Hypothalamus (tissue), 51 donors: ENCODE measurements around the gene COX8A.
A peak's percentile ranks its signal among the peaks of the same experiment; 100 is the strongest.

ENCODE experiments used
- DNase-seq, 51 donors: peaks; one replicate each; lab custom pipeline; 2025; lab: John Stamatoyannopoulos, UW

COX8A gene

GRCh38 chr11:63966444-63966843, 8.0 kb upstream of the COX8A start:
- DNase-seq: no peak

GRCh38 chr11:63969461-63969860, 5.0 kb upstream of the COX8A start:
- DNase-seq: no peak

- DNase-seq: no peak
Measured at GRCh38 chr11:63970902-63971301, 3.5 kb upstream of the COX8A start.

- DNase-seq: peak in 1 of 51 donors; percentile 49
Measured at GRCh38 chr11:63973912-63974258, 535 bp upstream of the COX8A start.

GRCh38 chr11:63978551-63979239, 4.3 kb downstream of the COX8A start:
- DNase-seq: no peak

- no peak for DNase-seq
Measured at GRCh38 chr11:63979426-63979825, 5.0 kb downstream of the COX8A start.

GRCh38 chr11:63985812-63986155, 11.4 kb downstream of the COX8A start:
- DNase-seq: peak in 13 of 51 donors; percentile 14 to 56 (median 50)

GRCh38 chr11:63986156-63986931, 11.9 kb downstream of the COX8A start, which contains the start of gene OTUB1:
TSS of gene OTUB1 (plus strand) at chr11:63986438. CDS start at chr11:63986457, 19 bp downstream.
- DNase-seq: peak; percentile 22 to 91 (median 79)

GRCh38 chr11:63986932-63987513, 12.6 kb downstream of the COX8A start:
- no peak for DNase-seq

- no peak for DNase-seq
Measured at GRCh38 chr11:63991558-63991957, 17.1 kb downstream of the COX8A start.

GRCh38 chr11:63993100-63993499, 18.7 kb downstream of the COX8A start:
- DNase-seq: no peak

GRCh38 chr11:63993993-63994392, 19.6 kb downstream of the COX8A start:
- DNase-seq: no peak

GRCh38 chr11:63996512-63996911, 22.1 kb downstream of the COX8A start:
- no peak for DNase-seq

GRCh38 chr11:63997104-63997700, 22.8 kb downstream of the COX8A start:
- no peak for DNase-seq

GRCh38 chr11:63997801-63998337, 23.4 kb downstream of the COX8A start:
- DNase-seq: no peak

- no peak for DNase-seq
Measured at GRCh38 chr11:63998558-63999348, 24.3 kb downstream of the COX8A start.

- DNase-seq: peak in 13 of 51 donors; percentile 11 to 52 (median 24)
Measured at GRCh38 chr11:63999349-64000025, 25.1 kb downstream of the COX8A start.

- peak in 44 of 51 donors; percentile 7 to 82 (median 41) for DNase-seq
Measured at GRCh38 chr11:64000026-64000739, 25.8 kb downstream of the COX8A start.
